K562 (cell line): ENCODE data around the gene FARP1.

Source experiments
- CBX8 ChIP-seq: fragments of 200-600 bp; sonication (generic); IDR thresholded peaks from 2 replicates; pipeline ENCODE4 v1.6.1; 2012; ENCODE audit warnings: borderline replicate concordance, mixed run types, low read depth, mild to moderate bottlenecking, moderate library complexity, mixed read lengths, low read length, control low read depth, inconsistent platforms; ENCODE audit not compliant: poor library complexity, severe bottlenecking; ENCODE audit errors: extremely low read depth
- CTCF ChIP-seq, 3 experiments: IDR thresholded peaks in 2 of 3; conservative IDR thresholded peaks in 1 of 3; 2 replicates each; pipeline ENCODE4 v1.5.1; 2011 to 2012; ENCODE audit warnings: low read length in 3 of 3, mild to moderate bottlenecking in 3 of 3, control low read depth in 2 of 3, improper control_type of control experiment in 1 of 3, inconsistent platforms in 1 of 3, low read depth in 1 of 3, mixed read lengths in 1 of 3, moderate library complexity in 1 of 3; ENCODE audit not compliant: insufficient read depth in 2 of 3
- E4F1 ChIP-seq: fragments of 250-450 bp; sonication (Bioruptor Pico); IDR thresholded peaks from 2 replicates; pipeline ENCODE4 v1.5.0; 2021; ENCODE audit warnings: mild to moderate bottlenecking, borderline replicate concordance
- ETV6 ChIP-seq, 3 experiments: fragments of 150-350 bp in 1 of 3; sonication (generic) in 1 of 3; formaldehyde crosslinking in 1 of 3; IDR thresholded peaks; 2 replicates each; pipeline versions ENCODE4 v1.6.1 to v1.8.0; 2014 to 2022; ENCODE audit warnings: borderline replicate concordance in 2 of 3, low read depth in 2 of 3, antibody characterized with exemption in 1 of 3, low read length in 1 of 3, mild to moderate bottlenecking in 1 of 3, missing genetic modification reagents in 1 of 3
- EZH2 ChIP-seq: IDR thresholded peaks from 2 replicates; pipeline ENCODE4 v1.6.1; 2012; ENCODE audit warnings: low read depth, mild to moderate bottlenecking, inconsistent platforms, low read length, borderline replicate concordance
- HMG20A ChIP-seq: fragments of 450-650 bp; formaldehyde crosslinking; conservative IDR thresholded peaks from 2 replicates; pipeline ENCODE4 v1.4.0; 2020; ENCODE audit warnings: mild to moderate bottlenecking, mixed read lengths
- HMG20B ChIP-seq: fragments of 250-450 bp; sonication (Bioruptor Pico); IDR thresholded peaks from 2 replicates; pipeline ENCODE4 v1.5.0; 2021; ENCODE audit warnings: mild to moderate bottlenecking
- TFAP4 ChIP-seq: sonication (generic); formaldehyde crosslinking; IDR thresholded peaks from 2 replicates; pipeline ENCODE4 v1.8.0; 2022; ENCODE audit warnings: missing genetic modification reagents, mild to moderate bottlenecking, moderate library complexity, borderline replicate concordance
- TF ChIP-seq, protein P1 (sequence below): sonication (generic); formaldehyde crosslinking; IDR thresholded peaks from 2 replicates; pipeline ENCODE4 v1.8.1; 2022; ENCODE audit warnings: missing genetic modification reagents
- TF ChIP-seq, protein P2 (sequence below): sonication (generic); formaldehyde crosslinking; IDR thresholded peaks from 2 replicates; pipeline ENCODE4 v1.4.0; 2020; ENCODE audit warnings: mild to moderate bottlenecking, missing genetic modification reagents

DNA sequence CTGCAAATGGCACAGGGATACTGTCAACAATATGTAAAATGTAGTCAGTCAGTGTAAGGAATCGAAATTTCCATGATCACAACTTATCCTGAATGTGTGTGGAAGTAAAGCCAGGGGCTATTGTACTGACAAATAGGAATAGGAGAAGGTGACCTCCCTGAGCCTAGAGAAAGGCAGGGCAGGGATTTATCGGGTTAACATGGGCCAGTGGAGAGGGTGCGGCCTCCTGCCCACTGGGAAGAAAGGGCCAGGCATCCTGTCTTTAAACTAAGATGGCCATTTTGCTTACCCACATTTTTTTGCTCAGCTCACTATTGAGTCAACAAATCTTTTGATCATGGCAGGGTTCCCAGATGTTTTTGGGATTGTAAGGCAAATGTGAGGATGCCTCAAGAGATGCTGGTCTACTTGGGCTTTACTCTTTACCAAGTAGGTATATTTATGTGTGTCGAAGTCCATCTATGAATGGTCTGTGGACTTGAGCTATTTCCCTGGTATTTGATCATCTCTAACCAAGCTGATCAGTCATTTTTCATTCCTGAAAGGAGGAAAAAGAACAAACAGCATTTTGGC is 150.8 kb downstream of the FARP1 start:
- no peak for TF ChIP-seq EZH2
- TF ChIP-seq CTCF (IDR thresholded peaks at IDR 0.05 in 2 of 3, conservative IDR thresholded peaks at IDR 0.05 in 1 of 3; ENCODE audit: insufficient read depth in 2 of 3, low read depth in 1 of 3, low read length in 3 of 3) = no peak
- TF ChIP-seq ETV6 (IDR thresholded peaks at IDR 0.05; ENCODE audit: borderline replicate concordance in 1 of 2, low read depth in 2 of 2, low read length in 1 of 2) = no peak
- no peak for TF ChIP-seq ETV6 (CRISPR knock-in tag; IDR thresholded peaks at IDR 0.05; ENCODE audit: borderline replicate concordance)
- no peak for TF ChIP-seq HMG20B (CRISPR knock-in tag)
- no peak for TF ChIP-seq CBX8
- no peak for TF ChIP-seq TFAP4
- no peak for TF ChIP-seq E4F1 (CRISPR knock-in tag)
- TF ChIP-seq, protein P1, sequence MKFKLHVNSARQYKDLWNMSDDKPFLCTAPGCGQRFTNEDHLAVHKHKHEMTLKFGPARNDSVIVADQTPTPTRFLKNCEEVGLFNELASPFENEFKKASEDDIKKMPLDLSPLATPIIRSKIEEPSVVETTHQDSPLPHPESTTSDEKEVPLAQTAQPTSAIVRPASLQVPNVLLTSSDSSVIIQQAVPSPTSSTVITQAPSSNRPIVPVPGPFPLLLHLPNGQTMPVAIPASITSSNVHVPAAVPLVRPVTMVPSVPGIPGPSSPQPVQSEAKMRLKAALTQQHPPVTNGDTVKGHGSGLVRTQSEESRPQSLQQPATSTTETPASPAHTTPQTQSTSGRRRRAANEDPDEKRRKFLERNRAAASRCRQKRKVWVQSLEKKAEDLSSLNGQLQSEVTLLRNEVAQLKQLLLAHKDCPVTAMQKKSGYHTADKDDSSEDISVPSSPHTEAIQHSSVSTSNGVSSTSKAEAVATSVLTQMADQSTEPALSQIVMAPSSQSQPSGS = no peak
- no peak for TF ChIP-seq HMG20A (CRISPR knock-in tag)
- TF ChIP-seq, protein P2, sequence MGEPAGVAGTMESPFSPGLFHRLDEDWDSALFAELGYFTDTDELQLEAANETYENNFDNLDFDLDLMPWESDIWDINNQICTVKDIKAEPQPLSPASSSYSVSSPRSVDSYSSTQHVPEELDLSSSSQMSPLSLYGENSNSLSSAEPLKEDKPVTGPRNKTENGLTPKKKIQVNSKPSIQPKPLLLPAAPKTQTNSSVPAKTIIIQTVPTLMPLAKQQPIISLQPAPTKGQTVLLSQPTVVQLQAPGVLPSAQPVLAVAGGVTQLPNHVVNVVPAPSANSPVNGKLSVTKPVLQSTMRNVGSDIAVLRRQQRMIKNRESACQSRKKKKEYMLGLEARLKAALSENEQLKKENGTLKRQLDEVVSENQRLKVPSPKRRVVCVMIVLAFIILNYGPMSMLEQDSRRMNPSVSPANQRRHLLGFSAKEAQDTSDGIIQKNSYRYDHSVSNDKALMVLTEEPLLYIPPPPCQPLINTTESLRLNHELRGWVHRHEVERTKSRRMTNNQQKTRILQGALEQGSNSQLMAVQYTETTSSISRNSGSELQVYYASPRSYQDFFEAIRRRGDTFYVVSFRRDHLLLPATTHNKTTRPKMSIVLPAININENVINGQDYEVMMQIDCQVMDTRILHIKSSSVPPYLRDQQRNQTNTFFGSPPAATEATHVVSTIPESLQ (CRISPR knock-in tag) = no peak
